Adrenal gland (tissue), 12 donors: Measurements from ENCODE around the gene DNAJC3. TPM values are rescaled to one million over a fixed set of nuclear protein-coding genes. Genes with fewer than 3 reads are reported as not detected.
A peak's percentile ranks its signal among the peaks of the same experiment; 100 is the strongest.

Experiments used
- DNase-seq, 7 donors: peaks; one replicate each; pipeline ENCODE4 v3.0.0-alpha.2; 2019 to 2020
- H3K27ac ChIP-seq, 5 donors: fragments of 200-600 bp; sonication (generic) in 4 of 5; 1 replicate in 3 of 5; 2 replicates in 2 of 5; pipeline versions ENCODE4 v1.5.1 to v1.8.0; 2016 to 2020; ENCODE audit warnings: mild to moderate bottlenecking in 1 of 5
- H3K27me3 ChIP-seq: fragments of 200-600 bp; 2 replicates; pipeline ENCODE4 v1.8.0; 2021
- H3K36me3 ChIP-seq, 2 donors: fragments of 200-600 bp; replicated peaks in 1 of 2; 1 replicate in 1 of 2; 2 replicates in 1 of 2; pipeline versions ENCODE4 v1.5.1 to v1.8.0; 2018 to 2022
- H3K4me1 ChIP-seq, 2 donors: fragments of 200-600 bp; replicated peaks in 1 of 2; 1 replicate in 1 of 2; 2 replicates in 1 of 2; pipeline versions ENCODE4 v1.5.1 to v1.8.0; 2018 to 2021
- H3K4me3 ChIP-seq, 4 donors: fragments of 200-600 bp; sonication (generic) in 3 of 4; one replicate each; pipeline ENCODE4 v1.5.1; 2016 to 2018
- H3K9me3 ChIP-seq, 3 donors: fragments of 200-600 bp; sonication (generic) in 1 of 3; replicated peaks in 1 of 3; 1 replicate in 2 of 3; 2 replicates in 1 of 3; pipeline versions ENCODE4 v1.5.1 to v1.8.0; 2016 to 2021
- POLR2A ChIP-seq, 2 donors: fragments of 450-650 bp; IDR thresholded peaks; one replicate each; pipeline ENCODE4 v1.6.1; 2017; ENCODE audit warnings: antibody characterized with exemption in 2 of 2, mild to moderate bottlenecking in 2 of 2, moderate library complexity in 1 of 2
- WGBS, 4 donors: extraction: QIAGEN DNeasy Blood & Tissue Kit in 2 of 4; methylation state at CpG; one replicate each; pipeline versions ENCODE4 v1.1.5 to v1.1.7; 2013 to 2017; 5-methylcytosine and 5-hydroxymethylcytosine counted together
- intact Hi-C, 2 donors: fragments of 100-400 bp; cut with DNase I; formaldehyde crosslinking; loops; one replicate each; pipeline versions ENCODE4 v1.14.1 to v1.15.0; 2022 to 2023
- polyA plus RNA-seq, 3 donors: library from polyadenylated mRNA; stranded (reverse); fragments of 200-250 nt in 2 of 3; fragments of 350-450 nt in 1 of 3; fragmentation: Illumina TruSeq in 1 of 3; extraction: RNeasy Lipid Tissue Mini Kit (QIAGEN cat#74804) in 1 of 3; gene quantifications; one replicate each; pipeline ENCODE4 v1.2.3, GENCODE V29; 2013 to 2014
- total RNA-seq, 9 donors: library from RNA; depleted of rRNA in 4 of 9; stranded (reverse); fragments of >200 nt in 4 of 9; fragments of 120-200 nt in 1 of 9; fragmentation: NEBNext Ultra II Directional in 1 of 9; extraction: Animal tissue kit (Norgen Biotek cat#: 25700) in 1 of 9; gene quantifications; one replicate each; pipeline versions ENCODE4 v1.1.0 to v1.2.4, GENCODE V29; 2013 to 2023
- TF ChIP-seq, protein P1 (sequence below), 6 experiments: fragments of 450-650 bp in 4 of 6; fragments of 200-600 bp in 2 of 6; sonication (generic) in 1 of 6; IDR thresholded peaks; 1 replicate in 5 of 6; 2 replicates in 1 of 6; pipeline versions ENCODE4 v1.5.1 to v1.8.0; 2016 to 2021; ENCODE audit warnings: antibody characterized with exemption in 6 of 6, mild to moderate bottlenecking in 2 of 6, moderate library complexity in 1 of 6
- donor health status: healthy with polysubstance abuse.
- donor health status: Bipolar disorder and iron deficiency.
- donor health status: DM: yes; HTN: yes; CAD: no.
- donor health status: DM: no; HTN: no; CAD: no.
- donor health status: DM: no; HTN: no; CAD: no.
- donor health status: DM: yes; HTN: yes; CAD: no.

Gene DNAJC3
- total and polyA plus RNA-seq, 12 donors: 8.7 to 99.0 (median 46.6) TPM

DNA sequence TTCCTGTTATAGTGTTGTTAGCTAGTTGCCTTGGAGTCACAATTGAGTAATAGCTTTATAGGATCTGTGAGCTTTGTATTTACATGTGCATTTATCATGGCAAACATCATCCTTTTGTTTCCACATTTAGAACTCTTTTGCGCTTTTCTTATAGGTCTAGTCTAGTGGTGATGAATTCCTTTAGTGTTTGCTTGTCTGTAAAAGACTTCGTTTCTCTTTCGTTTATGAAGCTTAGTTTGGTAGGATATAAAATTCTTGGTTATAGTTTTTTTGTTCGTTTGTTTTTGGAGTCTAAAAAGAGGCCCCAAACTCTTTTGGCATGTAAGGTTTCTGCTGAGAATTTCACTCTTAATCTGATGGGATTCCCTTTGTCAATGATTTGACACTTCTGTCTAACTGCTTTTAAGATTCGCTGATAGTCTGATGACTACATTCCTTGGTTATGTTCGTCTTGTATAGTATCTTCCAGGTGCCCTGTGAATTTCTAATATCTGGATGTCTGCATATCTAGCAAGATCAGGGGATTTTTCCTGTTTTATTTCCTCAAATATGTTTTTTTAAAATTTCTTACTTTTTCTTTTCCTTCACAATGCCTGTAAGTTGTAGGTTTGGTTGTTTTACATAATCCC, 20.2 kb downstream of the DNAJC3 start:
- H3K27me3 ChIP-seq: no peaks in the 10 kb centered on the region
- TF ChIP-seq POLR2A (IDR thresholded peaks at IDR 0.05): no peak
- TF ChIP-seq, protein P1, sequence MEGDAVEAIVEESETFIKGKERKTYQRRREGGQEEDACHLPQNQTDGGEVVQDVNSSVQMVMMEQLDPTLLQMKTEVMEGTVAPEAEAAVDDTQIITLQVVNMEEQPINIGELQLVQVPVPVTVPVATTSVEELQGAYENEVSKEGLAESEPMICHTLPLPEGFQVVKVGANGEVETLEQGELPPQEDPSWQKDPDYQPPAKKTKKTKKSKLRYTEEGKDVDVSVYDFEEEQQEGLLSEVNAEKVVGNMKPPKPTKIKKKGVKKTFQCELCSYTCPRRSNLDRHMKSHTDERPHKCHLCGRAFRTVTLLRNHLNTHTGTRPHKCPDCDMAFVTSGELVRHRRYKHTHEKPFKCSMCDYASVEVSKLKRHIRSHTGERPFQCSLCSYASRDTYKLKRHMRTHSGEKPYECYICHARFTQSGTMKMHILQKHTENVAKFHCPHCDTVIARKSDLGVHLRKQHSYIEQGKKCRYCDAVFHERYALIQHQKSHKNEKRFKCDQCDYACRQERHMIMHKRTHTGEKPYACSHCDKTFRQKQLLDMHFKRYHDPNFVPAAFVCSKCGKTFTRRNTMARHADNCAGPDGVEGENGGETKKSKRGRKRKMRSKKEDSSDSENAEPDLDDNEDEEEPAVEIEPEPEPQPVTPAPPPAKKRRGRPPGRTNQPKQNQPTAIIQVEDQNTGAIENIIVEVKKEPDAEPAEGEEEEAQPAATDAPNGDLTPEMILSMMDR (IDR thresholded peaks at IDR 0.05): no peak
- no peak for DNase-seq
- peaks cover 0 to 5% of the 10 kb centered on the region in 2 donors for H3K4me1 ChIP-seq
- H3K27ac ChIP-seq: no peak overlapping the region
- H3K4me3 ChIP-seq: no peak overlapping the region
- no peaks in the 10 kb centered on the region for H3K9me3 ChIP-seq
- no peaks in the 10 kb centered on the region for H3K36me3 ChIP-seq
- intact Hi-C loops: no loop called here
- 94 to 96% (median 95%) methylated on average over 6 of the region's 6 CpGs for WGBS, 4 donors

DNA sequence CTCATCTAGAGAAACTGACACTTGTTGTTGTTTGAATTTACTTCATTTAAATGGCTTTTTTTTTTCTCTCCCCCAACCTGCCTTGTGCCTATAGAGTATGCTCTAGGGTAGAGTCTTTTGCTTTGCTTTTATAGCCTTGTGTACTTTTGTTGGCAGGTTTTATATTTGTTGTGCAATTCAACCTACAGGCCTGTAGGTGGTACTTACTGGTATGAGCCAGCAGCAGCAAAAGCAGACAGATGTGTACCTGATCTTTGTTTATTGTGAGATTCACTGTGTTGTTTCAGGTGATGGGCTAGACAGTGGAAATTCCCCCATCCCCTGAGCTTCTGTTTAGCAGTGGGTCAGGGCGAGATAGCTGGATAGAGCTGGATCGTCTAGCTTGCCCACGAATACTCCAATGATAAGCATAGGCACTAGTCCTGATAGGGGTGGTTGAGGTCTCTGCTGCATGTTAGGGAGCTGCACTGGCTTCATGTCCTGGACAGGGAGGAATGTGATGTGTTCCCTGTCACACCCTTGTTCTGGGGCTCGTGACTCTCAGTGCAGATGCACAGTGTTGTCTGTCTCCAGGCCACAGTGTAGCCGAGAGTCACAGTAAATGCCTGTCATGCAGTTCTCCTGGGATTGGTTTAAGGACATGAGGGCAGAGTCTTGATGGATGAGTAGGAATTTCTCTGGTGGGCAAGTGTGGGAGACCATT, 21.3 kb downstream of the DNAJC3 start:
- H3K27me3 ChIP-seq: no peaks in the 10 kb centered on the region
- intact Hi-C loops: no loop called here
- DNase-seq: no peak
- TF ChIP-seq, protein P1 (IDR thresholded peaks at IDR 0.05): no peak
- TF ChIP-seq POLR2A (IDR thresholded peaks at IDR 0.05): no peak
- WGBS, 4 donors: 85 to 90% (median 90%) methylated on average over 5 of the region's 5 CpGs
- no peaks in the 10 kb centered on the region for H3K9me3 ChIP-seq
- H3K4me1 ChIP-seq: peaks cover 0 to 8% of the 10 kb centered on the region in 2 donors
- H3K36me3 ChIP-seq: no peaks in the 10 kb centered on the region
- H3K27ac ChIP-seq: no peak overlapping the region
- no peak overlapping the region for H3K4me3 ChIP-seq

DNA sequence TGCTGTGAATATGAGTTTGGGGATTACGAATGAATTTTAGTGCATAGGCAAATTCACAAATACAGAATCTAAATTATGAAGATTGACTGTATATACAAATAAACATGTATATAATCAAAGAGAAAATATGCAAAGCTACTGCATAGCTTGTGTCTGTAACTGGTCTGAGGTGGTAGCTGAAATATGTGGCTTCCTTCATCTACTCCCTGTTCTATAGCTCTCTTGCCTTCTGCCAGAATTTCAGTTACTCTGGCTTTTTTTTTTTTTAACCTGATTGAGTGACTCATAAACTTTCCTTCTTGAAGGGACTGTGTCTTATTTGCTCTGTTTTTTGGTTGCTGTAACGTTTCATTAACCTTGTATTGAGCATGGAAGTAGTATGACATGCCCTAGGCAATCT, 26.6 kb downstream of the DNAJC3 start:
- H3K9me3 ChIP-seq: no peaks in the 10 kb centered on the region
- DNase-seq: no peak
- no peak overlapping the region for H3K4me3 ChIP-seq
- 63 to 69% (median 67%) methylated on average over 2 of the region's 2 CpGs for WGBS, 4 donors
- no peaks in the 10 kb centered on the region for H3K36me3 ChIP-seq
- H3K27me3 ChIP-seq: no peaks in the 10 kb centered on the region
- TF ChIP-seq, protein P1 (IDR thresholded peaks at IDR 0.05): no peak
- TF ChIP-seq POLR2A (IDR thresholded peaks at IDR 0.05): no peak
- H3K27ac ChIP-seq: no peak overlapping the region
- intact Hi-C loops: no loop called here
- H3K4me1 ChIP-seq: peaks cover 0 to 23% of the 10 kb centered on the region in 2 donors

DNA sequence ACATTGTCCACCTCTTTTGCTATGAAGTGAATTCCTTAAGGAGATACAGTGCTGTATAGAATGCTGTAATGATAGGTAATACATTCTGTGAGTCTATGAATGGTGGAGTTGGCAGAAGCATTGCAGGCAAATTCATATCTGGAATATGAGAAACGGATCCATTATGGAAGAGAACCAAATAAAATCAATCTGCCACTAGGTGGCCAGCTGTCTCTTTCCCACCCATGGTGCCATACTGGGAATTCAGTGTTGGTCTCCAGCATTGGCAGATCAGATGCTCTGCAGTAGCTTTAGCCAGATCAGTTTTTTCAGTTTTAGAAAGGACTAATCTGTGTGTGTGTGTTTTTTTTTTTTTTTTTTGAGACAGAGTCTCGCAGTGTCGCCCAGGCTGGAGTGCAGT, 27.6 kb downstream of the DNAJC3 start:
- DNase-seq: no peak
- Histone ChIP-seq H3K27me3 (no peaks in the 10 kb centered on the region), H3K9me3 (no peaks in the 10 kb centered on the region), H3K27ac (no peak overlapping the region), H3K36me3 (no peaks in the 10 kb centered on the region), H3K4me1 (peaks cover 0 to 19% of the 10 kb centered on the region in 2 donors), H3K4me3 (no peak overlapping the region)
- WGBS, 4 donors: 74 to 96% (median 94%) methylated on average over 1 to 3 of the region's 3 CpGs
- TF ChIP-seq, protein P1 (IDR thresholded peaks at IDR 0.05): peak in 1 of 6 experiments; percentile 19
- TF ChIP-seq POLR2A (IDR thresholded peaks at IDR 0.05): no peak
- intact Hi-C loops: no loop called here
